Measurements from ENCODE around the gene SLC7A4.

The SLC7A4 gene

GRCh38 chr22:20980523-20980922, 51.8 kb downstream of the SLC7A4 start:
- DNase-seq (ENCODE audit: low read depth, low spot score), result no peak
- no peak overlapping the region for H3K4me3 ChIP-seq (ENCODE audit: low read depth, low read length)
- TF ChIP-seq CTCF (IDR thresholded peaks at IDR 0.05; ENCODE audit: low read depth, low read length), result no peak
- in situ Hi-C loops (cut with HindIII; ENCODE audit: low sequenced_read_pairs), result no loop called here

GRCh38 chr22:20979940-20980453, 52.4 kb downstream of the SLC7A4 start:
- H3K4me3 ChIP-seq (ENCODE audit: low read depth, low read length), result peak overlapping the region; percentile 14

GRCh38 chr22:20979243-20979809, 53.0 kb downstream of the SLC7A4 start:
- peak overlapping the region; percentile 14 for H3K4me3 ChIP-seq (ENCODE audit: low read depth, low read length)
- in situ Hi-C loops (cut with HindIII; ENCODE audit: low sequenced_read_pairs), result no loop called here
- TF ChIP-seq CTCF (IDR thresholded peaks at IDR 0.05; ENCODE audit: low read depth, low read length), result no peak
- DNase-seq (ENCODE audit: low read depth, low spot score), result peak; percentile 77

More at GRCh38 chr22:20979940-20980453, 52.4 kb downstream of the SLC7A4 start:
- no peak for TF ChIP-seq CTCF (IDR thresholded peaks at IDR 0.05; ENCODE audit: low read depth, low read length)
- in situ Hi-C loops (cut with HindIII; ENCODE audit: low sequenced_read_pairs), result no loop called here
- no peak for DNase-seq (ENCODE audit: low read depth, low spot score)

Measured in astrocyte of the spinal cord (primary cell).